Spleen (tissue), 11 donors: Measurements from ENCODE around the gene KLHDC3. TPM values are rescaled to one million over a fixed set of nuclear protein-coding genes. Genes with fewer than 3 reads are reported as not detected.

Experiments used
- DNase-seq: peaks from one replicate; pipeline ENCODE4 v3.0.0-alpha.2; 2020
- H3K27ac ChIP-seq, 8 donors: fragments of 200-600 bp; sonication (generic) in 7 of 8; 1 replicate in 4 of 8; 2 replicates in 4 of 8; pipeline versions ENCODE4 v1.5.0 to v1.8.0; 2016 to 2021; ENCODE audit warnings: inconsistent platforms in 4 of 8, mild to moderate bottlenecking in 4 of 8, moderate library complexity in 1 of 8
- H3K27me3 ChIP-seq, 7 donors: fragments of 200-600 bp; sonication (generic) in 6 of 7; replicated peaks in 1 of 7; 1 replicate in 4 of 7; 2 replicates in 3 of 7; pipeline versions ENCODE4 v1.5.0 to v1.8.0; 2016 to 2021; ENCODE audit warnings: inconsistent platforms in 3 of 7, mild to moderate bottlenecking in 1 of 7
- H3K36me3 ChIP-seq, 6 donors: fragments of 200-600 bp; sonication (generic) in 5 of 6; 1 replicate in 4 of 6; 2 replicates in 2 of 6; pipeline versions ENCODE4 v1.5.0 to v1.8.0; 2016 to 2021; ENCODE audit warnings: inconsistent platforms in 2 of 6
- H3K4me1 ChIP-seq, 6 donors: fragments of 200-600 bp; sonication (generic) in 5 of 6; 1 replicate in 3 of 6; 2 replicates in 3 of 6; pipeline versions ENCODE4 v1.5.0 to v1.8.0; 2016 to 2021; ENCODE audit warnings: inconsistent platforms in 3 of 6
- H3K4me3 ChIP-seq, 8 donors: fragments of 200-600 bp; sonication (generic) in 7 of 8; 1 replicate in 4 of 8; 2 replicates in 4 of 8; pipeline versions ENCODE4 v1.5.0 to v1.8.0; 2016 to 2021; ENCODE audit warnings: inconsistent platforms in 4 of 8, mild to moderate bottlenecking in 4 of 8, moderate library complexity in 2 of 8
- H3K9me3 ChIP-seq, 8 donors: fragments of 200-600 bp; sonication (generic) in 7 of 8; 1 replicate in 4 of 8; 2 replicates in 4 of 8; pipeline versions ENCODE4 v1.5.0 to v1.8.0; 2016 to 2021; ENCODE audit warnings: inconsistent platforms in 4 of 8
- POLR2A ChIP-seq, 3 donors: fragments of 450-650 bp; IDR thresholded peaks; one replicate each; pipeline ENCODE4 v1.5.1; 2017; ENCODE audit warnings: antibody characterized with exemption in 3 of 3, mild to moderate bottlenecking in 1 of 3
- POLR2AphosphoS5 ChIP-seq, 3 donors: sonication (generic); formaldehyde crosslinking; IDR thresholded peaks; one replicate each; pipeline ENCODE4 v1.5.1; 2017; ENCODE audit warnings: antibody characterized with exemption in 3 of 3
- WGBS, 5 donors: extraction: QIAGEN DNeasy Blood & Tissue Kit in 3 of 5; methylation state at CpG; one replicate each; pipeline versions ENCODE4 v1.1.5 to v1.1.7; 2013 to 2018; 5-methylcytosine and 5-hydroxymethylcytosine counted together
- intact Hi-C: fragments of 100-400 bp; cut with DNase I; formaldehyde crosslinking; loops from one replicate; pipeline ENCODE4 v1.15.0; 2023; ENCODE audit warnings: low total_unique reads
- polyA plus RNA-seq, 3 donors: library from polyadenylated mRNA; stranded (reverse); fragments of 200-250 nt; gene quantifications; one replicate each; pipeline ENCODE4 v1.2.1, GENCODE V29; 2013
- total RNA-seq, 7 donors: library from RNA; depleted of rRNA in 3 of 7; stranded (reverse); fragments of >200 nt in 3 of 7; fragmentation: NEBNext Ultra II Directional in 4 of 7; extraction: Animal tissue kit (Norgen Biotek cat#: 25700) in 4 of 7; gene quantifications; one replicate each; pipeline versions ENCODE4 v1.1.0 to v1.2.1, GENCODE V29; 2016 to 2021
- TF ChIP-seq, protein P1 (sequence below), 11 experiments: fragments of 200-600 bp in 7 of 11; fragments of 450-650 bp in 4 of 11; sonication (generic) in 4 of 11; IDR thresholded peaks in 8 of 11; conservative IDR thresholded peaks in 3 of 11; 1 replicate in 7 of 11; 2 replicates in 4 of 11; pipeline versions ENCODE4 v1.4.0 to v1.8.0; 2016 to 2021; ENCODE audit warnings: antibody characterized with exemption in 11 of 11, inconsistent platforms in 4 of 11, mild to moderate bottlenecking in 1 of 11
- donor health status: healthy with polysubstance abuse.
- donor health status: DM: no; HTN: no; CAD: no; lungs with moderate emphysema.
- donor health status: DM: no; HTN: no; CAD: no.
- donor health status: Bipolar disorder and iron deficiency.
- donor health status: healthy.
- donor health status: DM: no; HTN: no; CAD: no.
- donor health status: DM: yes; HTN: yes; CAD: no.

The KLHDC3 gene
- total and polyA plus RNA-seq, 10 donors: 37.3 to 89.2 (median 66.0) TPM

DNA sequence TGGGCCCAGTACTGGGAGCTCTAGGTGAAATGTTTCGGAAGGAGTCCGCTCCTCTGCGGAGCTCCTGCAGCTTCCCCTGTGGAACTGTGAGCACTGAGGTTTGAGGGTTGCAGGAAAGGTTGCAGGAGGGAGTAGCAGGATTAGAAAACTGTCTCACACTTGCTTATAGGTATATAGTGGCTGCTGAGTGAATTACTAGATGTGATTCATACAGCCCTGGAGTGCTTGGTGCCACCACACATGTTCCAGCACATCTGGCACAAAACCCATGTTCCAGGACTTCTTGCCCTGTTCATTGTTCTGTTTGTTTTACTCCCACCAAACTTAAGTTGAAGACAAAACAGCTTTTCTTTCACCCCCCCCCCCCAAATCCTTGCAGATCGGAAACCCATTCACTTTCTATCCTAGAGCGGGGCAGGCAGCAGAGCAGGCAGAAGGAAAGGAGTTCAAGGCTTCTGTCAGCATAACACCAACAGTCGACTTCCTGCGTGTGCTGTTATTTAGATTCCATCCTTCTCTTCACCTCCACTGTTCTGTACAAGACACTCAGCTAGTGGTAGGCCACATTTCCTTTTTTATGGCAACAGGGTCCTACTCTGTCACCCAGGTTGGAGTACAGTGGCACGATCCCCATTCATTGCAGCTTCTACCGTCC, 34.4 kb upstream of the KLHDC3 start:
- Histone ChIP-seq H3K9me3 (no peaks in the 10 kb centered on the region), H3K27me3 (no peaks in the 10 kb centered on the region), H3K4me1 (peaks cover 28 to 70% (median 55%) of the 10 kb centered on the region in 6 donors), H3K4me3 (peak overlapping the region; percentile 69 to 98 (median 93)), H3K27ac (peak overlapping the region; percentile 79 to 96 (median 92)), H3K36me3 (peaks cover 0 to 7% (median 0%) of the 10 kb centered on the region in 6 donors)
- intact Hi-C loops: no loop called here
- WGBS, 5 donors: 32 to 39% (median 33%) methylated on average over 9 of the region's 9 CpGs
- DNase-seq: no peak
- no peak for TF ChIP-seq POLR2A (IDR thresholded peaks at IDR 0.05)
- TF ChIP-seq POLR2AphosphoS5 (IDR thresholded peaks at IDR 0.05): peak in 1 of 3 donors; percentile 8
- TF ChIP-seq, protein P1, sequence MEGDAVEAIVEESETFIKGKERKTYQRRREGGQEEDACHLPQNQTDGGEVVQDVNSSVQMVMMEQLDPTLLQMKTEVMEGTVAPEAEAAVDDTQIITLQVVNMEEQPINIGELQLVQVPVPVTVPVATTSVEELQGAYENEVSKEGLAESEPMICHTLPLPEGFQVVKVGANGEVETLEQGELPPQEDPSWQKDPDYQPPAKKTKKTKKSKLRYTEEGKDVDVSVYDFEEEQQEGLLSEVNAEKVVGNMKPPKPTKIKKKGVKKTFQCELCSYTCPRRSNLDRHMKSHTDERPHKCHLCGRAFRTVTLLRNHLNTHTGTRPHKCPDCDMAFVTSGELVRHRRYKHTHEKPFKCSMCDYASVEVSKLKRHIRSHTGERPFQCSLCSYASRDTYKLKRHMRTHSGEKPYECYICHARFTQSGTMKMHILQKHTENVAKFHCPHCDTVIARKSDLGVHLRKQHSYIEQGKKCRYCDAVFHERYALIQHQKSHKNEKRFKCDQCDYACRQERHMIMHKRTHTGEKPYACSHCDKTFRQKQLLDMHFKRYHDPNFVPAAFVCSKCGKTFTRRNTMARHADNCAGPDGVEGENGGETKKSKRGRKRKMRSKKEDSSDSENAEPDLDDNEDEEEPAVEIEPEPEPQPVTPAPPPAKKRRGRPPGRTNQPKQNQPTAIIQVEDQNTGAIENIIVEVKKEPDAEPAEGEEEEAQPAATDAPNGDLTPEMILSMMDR (IDR thresholded peaks at IDR 0.05 in 8 of 11, conservative IDR thresholded peaks at IDR 0.05 in 3 of 11): no peak

DNA sequence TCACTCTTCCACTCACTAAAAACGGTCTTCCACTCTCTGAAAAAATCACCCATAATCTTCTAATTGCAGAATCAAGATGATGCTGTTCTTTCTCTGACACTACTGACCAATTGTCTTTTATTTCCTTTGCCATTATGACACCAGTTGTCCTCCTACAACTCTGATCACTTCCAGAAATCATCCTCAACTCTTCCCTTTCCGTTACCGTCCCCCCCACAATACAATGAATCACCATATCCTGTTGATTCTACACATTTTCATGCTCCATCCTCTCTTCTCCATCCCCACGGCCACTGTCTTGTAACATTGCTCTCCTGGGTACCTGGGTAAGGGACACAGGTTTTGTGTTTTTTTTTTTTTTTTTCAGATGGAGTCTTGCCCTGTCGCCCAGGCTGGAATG, 32.2 kb upstream of the KLHDC3 start:
- no peaks in the 10 kb centered on the region for H3K9me3 ChIP-seq
- no peak for DNase-seq
- H3K4me3 ChIP-seq: no peak overlapping the region
- WGBS, 5 donors: 81 to 87% (median 82%) methylated on average over 5 of the region's 5 CpGs
- H3K27ac ChIP-seq: no peak overlapping the region
- intact Hi-C loops: no loop called here
- peaks cover 38 to 69% (median 61%) of the 10 kb centered on the region in 6 donors for H3K4me1 ChIP-seq
- no peak for TF ChIP-seq POLR2A (IDR thresholded peaks at IDR 0.05)
- TF ChIP-seq, protein P1 (IDR thresholded peaks at IDR 0.05 in 8 of 11, conservative IDR thresholded peaks at IDR 0.05 in 3 of 11): no peak
- no peak for TF ChIP-seq POLR2AphosphoS5 (IDR thresholded peaks at IDR 0.05)
- no peaks in the 10 kb centered on the region for H3K27me3 ChIP-seq
- no peaks in the 10 kb centered on the region for H3K36me3 ChIP-seq

DNA sequence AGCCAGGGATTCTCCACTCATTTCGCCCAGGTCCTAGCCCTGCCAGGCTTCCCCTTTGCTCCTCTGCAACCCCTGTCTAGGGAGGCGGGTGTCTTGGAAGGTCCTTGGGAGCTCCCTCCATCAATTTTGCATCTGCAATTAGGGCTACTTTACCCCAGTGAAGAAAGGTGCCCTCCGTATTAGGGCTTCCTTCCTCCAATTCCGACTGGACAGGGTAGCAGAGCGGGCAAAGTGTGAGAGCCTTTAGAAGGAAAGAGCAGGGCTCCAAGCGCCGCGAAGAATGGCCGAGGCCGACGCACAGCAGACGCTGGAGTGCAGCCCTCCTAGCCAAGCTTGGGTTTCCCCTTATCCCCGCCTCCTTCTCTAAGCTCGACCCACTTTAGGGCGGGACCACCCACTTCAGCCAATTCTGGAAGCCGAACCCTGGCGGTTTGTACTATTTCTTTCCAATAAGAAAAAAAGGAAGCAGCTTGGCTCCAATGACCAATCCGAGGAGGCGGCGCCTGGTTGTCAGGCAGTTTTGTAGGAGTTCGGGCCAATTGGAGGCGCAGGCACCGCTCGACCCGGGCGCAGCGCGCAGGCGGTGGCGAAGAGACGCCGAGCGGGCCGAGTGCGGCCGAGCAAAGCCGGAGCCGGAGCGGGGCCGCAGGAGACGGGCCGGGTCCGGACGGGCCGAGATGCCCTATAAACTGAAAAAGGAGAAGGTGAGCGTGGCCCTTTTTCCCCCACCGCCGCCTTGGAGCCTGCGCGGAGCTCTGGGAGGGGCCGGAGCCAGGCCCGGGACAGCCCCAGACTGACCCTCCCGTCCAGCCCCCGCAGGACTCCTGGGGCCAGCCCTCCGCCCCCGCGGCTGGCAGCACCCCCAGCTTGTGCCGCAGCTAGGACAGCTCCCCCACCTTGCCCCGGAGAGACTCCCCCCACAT, 29.8 kb upstream of the KLHDC3 start, which contains the start of gene PPP2R5D:
Gene PPP2R5D (plus strand): TSS at position 570 of the 923 bp plus-strand sequence. CDS start 108 bp downstream, at position 678.
- intact Hi-C loops: no loop called here
- peaks cover 0 to 9% (median under 1%) of the 10 kb centered on the region in 6 donors for H3K36me3 ChIP-seq
- no peaks in the 10 kb centered on the region for H3K27me3 ChIP-seq
- WGBS, 5 donors: 0 to 1% (median 1%) methylated on average over 41 to 59 of the region's 59 CpGs
- H3K9me3 ChIP-seq: no peaks in the 10 kb centered on the region
- peak; percentile 97 for DNase-seq
- TF ChIP-seq POLR2A (IDR thresholded peaks at IDR 0.05) (peak in 1 of 3 donors; percentile 74), POLR2AphosphoS5 (IDR thresholded peaks at IDR 0.05) (peak; percentile 85 to 97 (median 92))
- TF ChIP-seq, protein P1 (IDR thresholded peaks at IDR 0.05 in 8 of 11, conservative IDR thresholded peaks at IDR 0.05 in 3 of 11): peak in 9 of 11 experiments; percentile 12 to 68 (median 25)
- H3K4me1 ChIP-seq: peaks cover 27 to 70% (median 53%) of the 10 kb centered on the region in 6 donors
- peak within 1 kb of the TSS; percentile 78 to 93 (median 89) for H3K27ac ChIP-seq
- peak within 1 kb of the TSS; percentile 77 to 94 (median 88) for H3K4me3 ChIP-seq
